ENCODE results near the gene ASMTL.
"Not testable (repeated sequence)": the region's sequence is repeated elsewhere in the genome, so short reads cannot be mapped to it uniquely, and the experiment has no call there.

The ASMTL gene

GRCh38 chrX:1427756-1428155 is 25.0 kb downstream of the ASMTL start:
- no peak for DNase-seq

DNA sequence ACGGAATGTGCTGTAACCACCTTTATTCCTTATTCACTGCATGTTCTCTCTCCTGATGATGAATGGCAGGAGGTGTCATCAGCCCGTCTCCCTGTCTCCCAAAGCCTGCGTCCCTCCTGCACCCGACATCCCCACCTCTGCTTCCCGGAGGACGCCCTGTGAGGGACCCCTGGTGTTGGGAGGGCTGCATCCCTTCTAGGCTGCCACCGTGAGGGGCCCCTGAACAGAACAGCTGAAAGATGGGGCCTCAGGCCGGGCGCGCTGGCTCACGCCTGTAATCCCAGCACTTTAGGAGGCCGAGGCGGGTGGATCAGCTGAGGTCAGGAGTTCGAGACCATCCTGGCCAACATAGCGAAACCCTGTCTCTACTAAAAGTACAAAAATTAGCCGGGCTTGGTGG is 26.4 kb downstream of the ASMTL start:
- DNase-seq: not testable (repeated sequence)

GRCh38 chrX:1425381-1425780 is 27.3 kb downstream of the ASMTL start:
- DNase-seq: no peak

- no peak for DNase-seq
Observed at GRCh38 chrX:1424147-1424851, 28.4 kb downstream of the ASMTL start.

- no peak for DNase-seq
Observed at GRCh38 chrX:1423215-1423614, 29.5 kb downstream of the ASMTL start.

DNA sequence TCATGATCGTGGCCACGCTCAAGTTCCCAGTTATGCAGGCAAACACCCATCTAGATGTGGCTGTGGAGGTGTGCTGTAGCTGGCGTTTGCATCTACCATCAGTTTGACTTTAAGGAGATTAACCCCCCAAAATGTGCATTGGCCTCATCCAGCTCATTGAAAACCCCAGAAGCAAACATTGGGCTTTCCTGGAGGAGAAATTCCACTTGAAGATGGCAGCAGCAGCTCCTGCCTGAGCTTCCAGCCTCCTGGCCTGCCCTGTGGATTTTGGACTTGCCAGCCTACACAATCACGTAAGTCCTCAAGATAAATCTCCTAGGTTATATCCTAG is 30.6 kb downstream of the ASMTL start:
- DNase-seq: no peak

DNA sequence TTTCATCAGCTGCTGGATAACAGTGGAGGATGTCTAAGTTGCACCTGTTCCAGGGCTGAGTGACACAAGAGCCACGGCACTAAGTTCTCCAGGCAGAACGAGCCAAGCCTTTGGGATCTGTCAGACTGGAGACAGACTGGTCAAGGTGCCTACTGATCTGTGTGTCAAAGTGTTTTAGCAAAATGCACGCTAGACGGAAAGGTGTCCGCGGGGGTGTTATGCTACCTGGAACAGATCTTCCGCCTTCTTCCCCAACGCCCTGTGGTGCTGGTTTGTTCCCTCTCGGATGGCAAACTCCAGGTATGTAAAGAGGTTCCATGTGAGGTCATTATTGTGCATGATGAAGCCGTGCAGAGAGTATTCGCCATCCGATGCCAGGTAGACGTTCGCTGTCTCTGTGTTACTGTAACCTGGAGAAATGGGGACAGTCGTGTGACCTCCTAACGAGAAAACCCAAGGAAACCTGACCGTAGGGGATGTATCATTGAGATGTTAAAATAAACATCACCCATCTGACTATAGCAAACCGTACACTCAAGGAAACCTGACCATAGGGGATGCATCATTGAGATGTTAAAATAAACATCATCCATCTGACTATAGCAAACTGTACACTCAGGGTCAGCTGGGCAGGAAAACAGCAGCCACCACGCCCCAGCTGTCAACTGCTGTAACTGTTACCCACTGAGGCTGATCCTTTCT is 31.1 kb downstream of the ASMTL start:
- DNase-seq: no peak

DNA sequence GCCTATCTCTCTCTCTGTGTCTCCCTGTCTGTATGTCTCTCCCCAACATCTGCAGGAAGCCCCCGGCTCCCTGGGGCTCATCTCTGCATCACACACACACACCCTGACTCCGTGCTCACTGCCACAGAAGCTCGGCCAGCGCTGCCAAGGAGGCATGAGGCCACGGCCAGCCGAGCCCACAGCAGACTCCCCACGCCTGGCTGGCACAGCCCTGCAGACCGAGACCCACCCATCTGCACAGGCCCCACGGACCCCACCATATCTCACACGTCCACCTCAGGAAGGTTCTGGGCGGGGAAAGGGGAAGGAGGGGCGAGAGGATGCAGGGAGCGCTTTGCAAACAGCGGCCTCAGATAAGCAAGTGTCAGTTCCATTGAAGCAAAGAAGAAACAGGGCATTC is 32.3 kb downstream of the ASMTL start:
- DNase-seq: no peak

- DNase-seq: no peak
Observed at GRCh38 chrX:1419545-1420355, 33.0 kb downstream of the ASMTL start.

GRCh38 chrX:1418901-1419544 is 33.7 kb downstream of the ASMTL start:
- no peak for DNase-seq

GRCh38 chrX:1417921-1418771 is 34.6 kb downstream of the ASMTL start:
- no peak for DNase-seq

DNA sequence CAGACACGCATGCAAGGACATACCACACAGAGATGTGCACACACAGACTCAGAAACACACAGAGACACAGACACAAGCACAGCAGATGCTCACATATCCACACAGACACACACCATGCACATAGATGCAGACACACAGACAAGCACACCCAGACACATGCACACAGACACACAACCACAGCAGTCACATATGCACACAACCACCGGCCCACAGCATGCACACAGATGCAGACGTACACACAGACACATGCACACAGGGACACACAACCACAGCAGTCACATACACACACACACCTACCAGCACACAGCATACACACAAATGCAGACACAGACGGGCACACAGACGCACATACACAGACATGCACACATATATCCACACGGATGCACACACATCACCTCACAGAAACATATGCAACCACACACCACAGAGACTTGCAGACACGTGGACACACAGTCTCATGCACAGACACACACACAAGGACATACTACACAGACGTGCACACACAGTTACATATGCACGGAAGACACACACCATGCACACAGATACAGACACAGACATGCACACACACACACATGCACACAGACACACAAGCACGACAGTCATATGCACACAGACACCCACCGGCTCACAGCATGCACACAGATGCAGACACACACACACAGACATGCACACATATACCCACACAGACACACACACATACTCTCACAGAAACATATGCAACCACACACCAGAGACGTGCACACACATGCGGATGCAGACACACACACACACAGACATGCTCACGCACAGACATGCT is 35.5 kb downstream of the ASMTL start:
- no peak for DNase-seq

GRCh38 chrX:1416327-1416784 is 36.4 kb downstream of the ASMTL start:
- no peak for DNase-seq

DNA sequence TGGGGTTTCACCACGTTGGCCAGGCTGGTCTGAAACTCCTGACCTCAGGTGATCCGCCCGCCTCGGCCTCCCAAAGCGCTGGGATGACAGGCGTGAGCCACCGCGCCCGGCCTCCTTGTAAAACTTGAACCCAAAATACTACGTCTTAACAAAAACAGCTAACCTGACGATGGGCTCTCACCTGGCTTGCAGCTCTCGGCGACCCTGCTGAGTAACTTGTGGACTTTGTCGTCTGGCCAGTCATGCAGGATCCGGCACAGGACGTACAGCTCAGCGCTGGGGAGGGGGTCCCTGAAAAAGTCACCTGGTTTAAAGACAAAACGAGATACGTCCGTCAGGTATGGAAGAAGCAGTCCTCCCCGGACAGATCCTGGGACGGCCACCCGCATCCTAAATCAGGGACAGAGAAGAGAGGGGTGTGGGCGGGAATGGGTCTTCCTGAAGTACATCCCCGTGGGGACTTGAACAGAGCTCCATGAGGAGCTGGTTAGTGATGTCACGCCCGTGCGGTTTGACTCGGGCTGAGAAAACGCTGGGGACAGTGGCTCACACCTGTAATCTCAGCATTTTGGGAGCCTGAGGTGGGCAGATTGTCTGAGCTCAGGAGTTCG is 40.1 kb downstream of the ASMTL start:
- DNase-seq: no peak

- no peak for DNase-seq
Observed at GRCh38 chrX:1411326-1411725, 41.4 kb downstream of the ASMTL start.

DNA sequence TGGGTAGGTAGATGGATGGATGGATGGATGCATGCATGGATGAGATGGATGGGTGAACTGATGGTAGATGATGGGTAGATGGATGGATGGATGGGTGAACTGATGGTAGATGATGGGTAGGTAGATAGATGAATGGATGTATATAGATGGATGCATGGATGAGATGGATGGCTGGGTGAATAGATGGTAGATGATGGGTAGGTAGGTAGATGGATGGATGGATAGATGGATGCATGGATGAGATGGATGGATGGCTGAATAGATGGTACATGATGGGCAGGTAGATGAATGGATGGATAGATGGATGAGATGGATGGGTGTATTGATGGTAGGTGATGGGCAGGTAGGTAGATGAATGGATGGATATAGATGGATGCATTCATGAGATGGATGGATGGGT is 45.7 kb downstream of the ASMTL start:
- DNase-seq: no peak

DNA sequence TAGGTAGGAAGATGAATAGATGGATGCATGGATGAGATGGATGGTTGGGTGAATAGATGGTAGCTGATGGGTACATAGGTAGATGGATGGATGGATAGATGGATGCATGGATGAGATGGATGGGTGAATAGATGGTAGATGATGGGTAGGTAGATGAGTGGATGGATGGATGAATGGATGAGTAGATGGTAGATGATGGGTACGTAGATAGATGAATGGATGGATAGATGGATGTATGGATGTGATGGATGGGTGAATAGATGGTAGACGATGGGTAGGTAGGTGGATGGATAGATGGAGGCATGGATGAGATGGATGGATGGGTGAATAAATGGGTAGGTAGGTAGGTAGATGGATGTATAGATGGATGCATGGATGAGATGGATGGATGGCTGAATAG is 46.9 kb downstream of the ASMTL start:
- not testable (repeated sequence) for DNase-seq

- not testable (repeated sequence) for DNase-seq
Observed at GRCh38 chrX:1403867-1404266, 48.8 kb downstream of the ASMTL start.

GRCh38 chrX:1403228-1403627 is 49.5 kb downstream of the ASMTL start:
- DNase-seq: no peak

DNA sequence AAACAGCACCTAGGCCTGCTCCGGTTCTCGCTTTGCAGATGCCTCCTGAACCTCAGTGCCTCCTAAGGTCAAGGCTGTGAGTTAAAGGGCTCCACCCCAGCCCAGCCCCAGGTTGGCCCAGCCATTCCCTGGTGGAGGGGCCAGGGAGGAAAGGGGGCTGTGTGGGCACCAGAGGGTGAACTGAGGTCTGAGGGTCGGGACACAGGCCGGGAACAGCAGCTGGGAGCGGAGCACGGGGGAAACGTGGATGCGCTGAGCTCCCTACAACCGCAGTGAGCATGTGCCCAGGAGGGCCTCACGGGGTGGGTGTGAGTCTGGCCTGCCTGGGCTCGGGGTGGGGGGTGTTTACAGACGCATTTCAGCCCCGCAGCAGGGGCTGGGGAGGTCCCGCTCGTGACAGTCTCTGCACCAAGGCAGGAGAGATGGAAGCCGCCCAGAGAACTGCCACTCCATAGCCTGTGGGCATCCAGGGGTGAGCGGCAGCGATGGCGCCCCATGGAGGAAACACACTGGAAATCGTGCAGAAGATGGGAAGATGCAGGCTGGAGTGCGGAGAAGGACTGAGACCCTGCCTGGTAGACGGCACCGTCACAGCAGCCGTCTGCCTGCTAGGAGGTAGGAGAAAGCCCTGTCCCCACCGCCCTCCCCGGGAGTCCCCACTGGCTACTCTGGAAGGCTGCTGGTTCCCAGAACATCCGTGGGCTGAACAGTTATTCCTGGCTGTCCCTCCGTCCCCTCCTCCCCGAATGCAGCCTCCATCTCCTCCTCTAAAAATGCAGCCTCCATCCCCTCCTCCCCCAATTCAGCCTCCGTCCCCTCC is 50.9 kb downstream of the ASMTL start:
- DNase-seq: no peak

Data from amniotic stem cell (primary cell).